HepG2 (cell line): ENCODE measurements around the gene SLC2A14. TPM values are rescaled to one million over a fixed set of nuclear protein-coding genes. Genes with fewer than 3 reads are reported as not detected.

Experiments used
- ATAC-seq: fragments of 200-7000 bp; cut with Tn5 transposase; 3 replicates; pipeline ENCODE4 v1.9.1; 2020; ENCODE audit warnings: mild to moderate bottlenecking, moderate library complexity
- BruUV-seq: library from RNA; stranded (reverse); fragments of 400-500 nt; replicated peaks from 2 replicates; lab custom pipeline; 2021; lab: Mats Ljungman, UMichigan
- CTCF ChIA-PET: fragments of 300-600 bp; formaldehyde crosslinking; extraction: SDS; loops from one replicate; lab custom pipeline; 2021; ENCODE audit warnings: low total read pairs, inconsistent platforms, low intra/inter-chr PET ratio; lab: Yijun Ruan, JAX
- POLR2A ChIA-PET: fragments of 350-600 bp; sonication (Branson Sonifier 250); formaldehyde crosslinking; loops from one replicate; lab custom pipeline; 2020; ENCODE audit warnings: antibody characterized with exemption, inconsistent platforms; lab: Yijun Ruan, JAX
- DNase-seq: peaks from one replicate; pipeline ENCODE4 v3.0.0-alpha.2; 2015; ENCODE audit warnings: low spot score
- FAIRE-seq: peaks from 3 replicates; lab custom pipeline; 2011; peaks lifted over from hg19 to GRCh38; lab: Jason Lieb, UNC
- H2AFZ ChIP-seq: one replicate; pipeline ENCODE4 v1.6.1; 2011; ENCODE audit warnings: low read length, inconsistent platforms
- H3K27ac ChIP-seq: fragments of 300-600 bp; 3 replicates; pipeline ENCODE4 v1.8.0; 2011; ENCODE audit warnings: mixed run types, mild to moderate bottlenecking, mixed read lengths, low read length, inconsistent platforms; ENCODE audit not compliant: insufficient read depth; ENCODE audit errors: extremely low read length
- H3K27me3 ChIP-seq, 2 experiments: fragments of 200-600 bp in 1 of 2; 2 replicates in 1 of 2; 3 replicates in 1 of 2; pipeline versions ENCODE4 v1.6.0 to v1.8.0; 2011; ENCODE audit warnings: low read length in 2 of 2, mild to moderate bottlenecking in 2 of 2, moderate library complexity in 2 of 2, inconsistent platforms in 1 of 2; ENCODE audit not compliant: insufficient read depth in 2 of 2, control insufficient read depth in 1 of 2
- H3K36me3 ChIP-seq, 2 experiments: fragments of 200-600 bp in 1 of 2; replicated peaks in 1 of 2; 2 replicates in 1 of 2; 3 replicates in 1 of 2; pipeline versions ENCODE4 v1.5.1 to v1.8.0; 2011; ENCODE audit warnings: low read length in 2 of 2, inconsistent platforms in 1 of 2; ENCODE audit not compliant: insufficient read depth in 2 of 2, control insufficient read depth in 1 of 2
- H3K4me1 ChIP-seq: 2 replicates; pipeline ENCODE4 v1.5.1; 2012; ENCODE audit warnings: low read length, inconsistent platforms; ENCODE audit not compliant: insufficient read depth
- H3K4me2 ChIP-seq: 2 replicates; pipeline ENCODE4 v1.6.0; 2011; ENCODE audit warnings: low read depth, low read length, inconsistent platforms
- H3K4me3 ChIP-seq, 3 experiments: fragments of 200-600 bp in 1 of 3; sonication (generic), shearing (Covaris generic) in 1 of 3; replicated peaks in 1 of 3; 2 replicates each; pipeline ENCODE4 v1.5.1; 2011 to 2016; ENCODE audit warnings: low read length in 3 of 3, inconsistent platforms in 2 of 3, low read depth in 2 of 3, mild to moderate bottlenecking in 2 of 3, control low read depth in 1 of 3, mixed read lengths in 1 of 3; ENCODE audit not compliant: insufficient read depth in 1 of 3
- H3K79me2 ChIP-seq: one replicate; pipeline ENCODE4 v1.6.1; 2011; ENCODE audit warnings: low read length, inconsistent platforms; ENCODE audit not compliant: insufficient read depth
- H3K9ac ChIP-seq: 2 replicates; pipeline ENCODE4 v1.6.0; 2011; ENCODE audit warnings: mild to moderate bottlenecking, low read depth, low read length, inconsistent platforms; ENCODE audit not compliant: insufficient read depth
- H3K9me3 ChIP-seq: 2 replicates; pipeline ENCODE4 v1.5.1; 2012; ENCODE audit warnings: mild to moderate bottlenecking, low read length
- H4K20me1 ChIP-seq: 2 replicates; pipeline ENCODE4 v1.6.0; 2011; ENCODE audit warnings: inconsistent platforms, mild to moderate bottlenecking, low read length, moderate library complexity; ENCODE audit not compliant: insufficient read depth
- ARID5B ChIP-seq: IDR thresholded peaks from 2 replicates; pipeline ENCODE4 v1.4.0; 2020; ENCODE audit warnings: mild to moderate bottlenecking, missing genetic modification reagents
- EHMT2 ChIP-seq: fragments of 200-600 bp; sonication (generic); IDR thresholded peaks from 2 replicates; pipeline ENCODE4 v1.7.0; 2017; ENCODE audit warnings: antibody characterized with exemption, low read depth, low read length, borderline replicate concordance
- FOXK2 ChIP-seq: fragments of 450-650 bp; IDR thresholded peaks from 2 replicates; pipeline ENCODE4 v1.6.1; 2016
- IKZF4 ChIP-seq: sonication (generic); formaldehyde crosslinking; IDR thresholded peaks from 2 replicates; pipeline ENCODE4 v1.5.1; 2020; ENCODE audit warnings: borderline replicate concordance, mild to moderate bottlenecking, low read depth, missing genetic modification reagents; ENCODE audit errors: not compliant biosample characterization
- MAFG ChIP-seq: sonication (generic); formaldehyde crosslinking; IDR thresholded peaks from 2 replicates; pipeline ENCODE4 v1.5.1; 2020; ENCODE audit warnings: mild to moderate bottlenecking, missing genetic modification reagents
- NFRKB ChIP-seq: fragments of 450-650 bp; IDR thresholded peaks from 2 replicates; pipeline ENCODE4 v1.6.1; 2017
- RFX3 ChIP-seq: IDR thresholded peaks from 2 replicates; pipeline ENCODE4 v1.6.1; 2016; ENCODE audit warnings: missing biosample characterization, missing genetic modification reagents
- YY1 ChIP-seq: IDR thresholded peaks from 2 replicates; pipeline ENCODE4 v1.6.1; 2011; ENCODE audit warnings: low read length, low read depth, moderate library complexity, mild to moderate bottlenecking; ENCODE audit not compliant: insufficient read depth, insufficient replicate concordance
- ZFP41 ChIP-seq: sonication (generic); formaldehyde crosslinking; IDR thresholded peaks from 2 replicates; pipeline ENCODE4 v1.4.0; 2020; ENCODE audit warnings: mild to moderate bottlenecking, missing genetic modification reagents, borderline replicate concordance
- ZHX2 ChIP-seq, 2 experiments: sonication (generic) in 1 of 2; formaldehyde crosslinking in 1 of 2; IDR thresholded peaks; 2 replicates each; pipeline versions ENCODE4 v1.6.1 to v1.9.0; 2014 to 2022; ENCODE audit warnings: antibody characterized with exemption in 1 of 2, borderline replicate concordance in 1 of 2, inconsistent platforms in 1 of 2, low read depth in 1 of 2, missing genetic modification reagents in 1 of 2
- ZNF260 ChIP-seq: sonication (generic); formaldehyde crosslinking; IDR thresholded peaks from 2 replicates; pipeline ENCODE4 v1.4.0; 2020; ENCODE audit warnings: missing genetic modification reagents, low read depth, mild to moderate bottlenecking, borderline replicate concordance
- ZNF343 ChIP-seq: sonication (generic); formaldehyde crosslinking; IDR thresholded peaks from 2 replicates; pipeline ENCODE4 v1.4.0; 2020; ENCODE audit warnings: mild to moderate bottlenecking, missing genetic modification reagents
- ZNF614 ChIP-seq: IDR thresholded peaks from 2 replicates; pipeline ENCODE4 v1.6.1; 2018; ENCODE audit warnings: missing biosample characterization, missing genetic modification reagents, inconsistent platforms, borderline replicate concordance
- WGBS: methylation state at CpG from one replicate; pipeline ENCODE4 v1.1.6; 2017; ENCODE audit warnings: low lambda C conversion rate; 5-methylcytosine and 5-hydroxymethylcytosine counted together
- in situ Hi-C: cut with HindIII; loops from 2 replicates; pipeline ENCODE4 v1.10.0; 2017; ENCODE audit warnings: low pct_unique_long_range_greater_than_20kb; ENCODE audit not compliant: extremely low pct_ligation_motif_present
- intact Hi-C: fragments of 100-400 bp; cut with micrococcal nuclease; formaldehyde crosslinking; loops from one replicate; pipeline ENCODE4 v1.10.0; 2022; ENCODE audit not compliant: unreplicated experiment
- polyA plus RNA-seq, 8 experiments: library from polyadenylated mRNA; depleted of rRNA in 3 of 8; stranded (reverse) in 7 of 8; unstranded in 1 of 8; fragments of >200 nt; fragmentation: Illumina TruSeq in 4 of 8; extraction: Trizol in 4 of 8; gene quantifications; 2 replicates each; pipeline versions ENCODE4 v1.2.1 to v1.2.3, GENCODE V29; 2011 to 2016; ENCODE audit warnings: low read depth in 4 of 8, missing spikeins in 1 of 8, mixed read lengths in 1 of 8; ENCODE audit not compliant: insufficient read depth in 1 of 8
- total RNA-seq, 5 experiments: library from RNA; depleted of rRNA; stranded (reverse); fragments of >200 nt; fragmentation: Illumina TruSeq; extraction: Trizol; gene quantifications; 2 replicates each; pipeline ENCODE4 v1.2.3, GENCODE V29; 2016; ENCODE audit warnings: low read depth in 1 of 5

SLC2A14 gene
- total and polyA plus RNA-seq, 2 of the 13 experiments (the other 11 are each of a cell fraction or from before 2014, with no cell fraction given) = 7.7 to 39.0 TPM

GRCh38 chr12:7787574-7788293, 85.0 kb downstream of the SLC2A14 start (continued):
- TF ChIP-seq ZHX2 (IDR thresholded peaks at IDR 0.05; ENCODE audit: low read depth) (no peak), ZHX2 (CRISPR knock-in tag; IDR thresholded peaks at IDR 0.05; ENCODE audit: borderline replicate concordance) (no peak), MAFG (CRISPR knock-in tag) (no peak), ZNF614 (CRISPR knock-in tag) (no peak)

- no TSS peak for BruUV-seq
- H3K9me3 ChIP-seq = no peaks in the 10 kb centered on the region
- POLR2A ChIA-PET = no interaction called here
- CTCF ChIA-PET = no interaction called here
- no peak overlapping the region for H3K4me2 ChIP-seq
- H3K27me3 ChIP-seq = peaks cover 0 to 11% of the 10 kb centered on the region in 2 experiments; a peak in 2 of 5 replicates
- no peaks in the 10 kb centered on the region for H4K20me1 ChIP-seq
- H3K79me2 ChIP-seq = no peaks in the 10 kb centered on the region
- no peaks in the 10 kb centered on the region for H3K36me3 ChIP-seq
- ATAC-seq (no peak), FAIRE-seq (no peak), DNase-seq (no peak)
- peaks cover 12% of the 10 kb centered on the region for H3K4me1 ChIP-seq
- no peak overlapping the region for H3K9ac ChIP-seq
- no peak overlapping the region for H3K27ac ChIP-seq
- intact Hi-C loops (no loop called here), in situ Hi-C loops (no loop called here)
- 19% methylated on average over 2 of the region's 2 CpGs for WGBS
- no peak overlapping the region for H3K4me3 ChIP-seq
- no peak overlapping the region for H2AFZ ChIP-seq
- no peak for TF ChIP-seq EHMT2
- no peak for TF ChIP-seq IKZF4
- TF ChIP-seq YY1 = no peak
- TF ChIP-seq NFRKB = no peak
- TF ChIP-seq ARID5B = no peak
- TF ChIP-seq ZFP41 (CRISPR knock-in tag) = no peak
- no peak for TF ChIP-seq FOXK2
- TF ChIP-seq ZNF260 (CRISPR knock-in tag) = no peak
- no peak for TF ChIP-seq ZNF343 (CRISPR knock-in tag)
- no peak for TF ChIP-seq RFX3 (CRISPR knock-in tag)
These were observed 88.0 kb downstream of the SLC2A14 start for GRCh38 chr12:7784701-7785100.
